Vagina (tissue), 2 donors: ENCODE results near the gene SIK2. TPM values are rescaled to one million over a fixed set of nuclear protein-coding genes. Genes with fewer than 3 reads are reported as not detected.

ENCODE experiments used
- DNase-seq, 2 donors: peaks; one replicate each; pipeline ENCODE4 v3.0.0-alpha.2; 2017; ENCODE audit errors: extremely low spot score in 2 of 2
- H3K27ac ChIP-seq: fragments of 200-600 bp; sonication (generic); one replicate; pipeline ENCODE4 v1.5.1; 2019
- H3K27me3 ChIP-seq: fragments of 200-600 bp; sonication (generic); one replicate; pipeline ENCODE4 v1.5.1; 2019
- H3K36me3 ChIP-seq, 2 donors: fragments of 200-600 bp; sonication (generic); one replicate each; pipeline ENCODE4 v1.5.1; 2017 to 2019
- H3K4me1 ChIP-seq: fragments of 200-600 bp; sonication (generic); one replicate; pipeline ENCODE4 v1.5.1; 2019
- H3K4me3 ChIP-seq, 2 donors: fragments of 200-600 bp; sonication (generic); 1 replicate in 1 of 2; 2 replicates in 1 of 2; pipeline ENCODE4 v1.5.1; 2016 to 2019
- H3K9me3 ChIP-seq: fragments of 200-600 bp; sonication (generic); one replicate; pipeline ENCODE4 v1.5.1; 2019
- POLR2A ChIP-seq, 2 donors: fragments of 450-650 bp; IDR thresholded peaks; one replicate each; pipeline ENCODE4 v1.6.1; 2017; ENCODE audit warnings: antibody characterized with exemption in 2 of 2, mild to moderate bottlenecking in 2 of 2, moderate library complexity in 2 of 2
- POLR2AphosphoS5 ChIP-seq, 2 donors: sonication (generic); formaldehyde crosslinking; IDR thresholded peaks; one replicate each; pipeline ENCODE4 v1.9.0; 2017; ENCODE audit warnings: antibody characterized with exemption in 2 of 2, mild to moderate bottlenecking in 2 of 2, low read depth in 1 of 2; ENCODE audit not compliant: insufficient read depth in 1 of 2
- intact Hi-C: fragments of 100-400 bp; cut with DNase I; formaldehyde crosslinking; loops from one replicate; pipeline ENCODE4 v1.15.1; 2023
- total RNA-seq: library from RNA; depleted of rRNA; stranded (reverse); fragments of >200 nt; gene quantifications from one replicate; pipeline ENCODE4 v1.2.3, GENCODE V29; 2016
- TF ChIP-seq, protein P1 (sequence below), 3 experiments: fragments of 450-650 bp in 2 of 3; fragments of 200-600 bp in 1 of 3; sonication (generic) in 1 of 3; IDR thresholded peaks; one replicate each; pipeline ENCODE4 v1.5.1; 2017 to 2019; ENCODE audit warnings: antibody characterized with exemption in 3 of 3, mild to moderate bottlenecking in 2 of 3, moderate library complexity in 2 of 3

SIK2 gene
- total RNA-seq, 1 donor from 2014 or later: 16.7 TPM

DNA sequence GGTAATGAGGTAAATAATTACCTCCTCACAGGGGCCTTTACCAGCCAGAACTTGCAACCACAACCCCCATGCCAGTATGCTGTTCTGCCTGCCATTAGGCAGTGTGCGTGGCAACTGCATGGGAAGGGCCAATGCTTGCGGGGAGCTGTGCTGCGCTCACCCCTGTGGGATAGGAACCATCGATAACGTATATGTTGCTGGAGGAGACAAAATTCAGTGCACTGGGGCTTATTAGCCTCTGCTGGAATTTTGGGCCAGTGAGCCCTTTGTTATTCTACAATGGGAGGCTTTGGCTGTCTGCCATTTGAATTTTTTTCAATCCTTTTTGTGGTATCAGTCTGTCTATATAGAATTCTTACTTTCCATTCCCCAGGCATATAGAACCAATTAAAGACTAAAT lies 116.6 kb downstream of the SIK2 start:
- Histone ChIP-seq H3K4me1 (peaks cover 16% of the 10 kb centered on the region), H3K9me3 (no peaks in the 10 kb centered on the region), H3K27me3 (no peaks in the 10 kb centered on the region), H3K4me3 (no peak overlapping the region), H3K27ac (peak overlapping the region; percentile 7), H3K36me3 (peaks cover 0 to 44% of the 10 kb centered on the region in 2 donors)
- DNase-seq: no peak
- intact Hi-C loops: no loop called here
- TF ChIP-seq, protein P1, sequence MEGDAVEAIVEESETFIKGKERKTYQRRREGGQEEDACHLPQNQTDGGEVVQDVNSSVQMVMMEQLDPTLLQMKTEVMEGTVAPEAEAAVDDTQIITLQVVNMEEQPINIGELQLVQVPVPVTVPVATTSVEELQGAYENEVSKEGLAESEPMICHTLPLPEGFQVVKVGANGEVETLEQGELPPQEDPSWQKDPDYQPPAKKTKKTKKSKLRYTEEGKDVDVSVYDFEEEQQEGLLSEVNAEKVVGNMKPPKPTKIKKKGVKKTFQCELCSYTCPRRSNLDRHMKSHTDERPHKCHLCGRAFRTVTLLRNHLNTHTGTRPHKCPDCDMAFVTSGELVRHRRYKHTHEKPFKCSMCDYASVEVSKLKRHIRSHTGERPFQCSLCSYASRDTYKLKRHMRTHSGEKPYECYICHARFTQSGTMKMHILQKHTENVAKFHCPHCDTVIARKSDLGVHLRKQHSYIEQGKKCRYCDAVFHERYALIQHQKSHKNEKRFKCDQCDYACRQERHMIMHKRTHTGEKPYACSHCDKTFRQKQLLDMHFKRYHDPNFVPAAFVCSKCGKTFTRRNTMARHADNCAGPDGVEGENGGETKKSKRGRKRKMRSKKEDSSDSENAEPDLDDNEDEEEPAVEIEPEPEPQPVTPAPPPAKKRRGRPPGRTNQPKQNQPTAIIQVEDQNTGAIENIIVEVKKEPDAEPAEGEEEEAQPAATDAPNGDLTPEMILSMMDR (IDR thresholded peaks at IDR 0.05): no peak
- TF ChIP-seq POLR2AphosphoS5 (IDR thresholded peaks at IDR 0.05; ENCODE audit: insufficient read depth in 1 of 2, low read depth in 1 of 2) (no peak), POLR2A (IDR thresholded peaks at IDR 0.05) (no peak)

DNA sequence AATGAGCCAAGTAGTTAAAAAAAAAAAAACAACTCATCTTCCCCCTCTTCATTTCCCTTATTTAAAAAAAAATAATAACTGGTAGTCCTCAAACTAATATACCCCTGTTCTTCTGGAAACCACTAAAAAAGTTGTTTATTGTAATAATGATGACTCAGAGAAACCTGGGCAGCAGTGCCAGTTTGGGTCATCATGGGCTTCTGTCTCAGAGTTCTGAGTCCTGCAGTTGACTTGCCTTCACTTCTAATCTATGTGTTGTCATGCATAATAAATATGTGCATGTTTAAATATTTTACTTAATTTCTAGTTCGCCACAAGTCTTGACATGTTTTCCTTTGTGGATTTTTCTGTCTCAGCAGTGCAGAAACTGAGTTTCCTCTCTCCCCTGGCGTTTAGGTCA lies 117.1 kb downstream of the SIK2 start:
- H3K27me3 ChIP-seq: no peaks in the 10 kb centered on the region
- intact Hi-C loops: no loop called here
- H3K4me3 ChIP-seq: no peak overlapping the region
- peaks cover 16% of the 10 kb centered on the region for H3K4me1 ChIP-seq
- TF ChIP-seq POLR2AphosphoS5 (IDR thresholded peaks at IDR 0.05; ENCODE audit: insufficient read depth in 1 of 2, low read depth in 1 of 2): no peak
- TF ChIP-seq POLR2A (IDR thresholded peaks at IDR 0.05): no peak
- TF ChIP-seq, protein P1 (IDR thresholded peaks at IDR 0.05): no peak
- H3K27ac ChIP-seq: no peak overlapping the region
- no peaks in the 10 kb centered on the region for H3K9me3 ChIP-seq
- no peak for DNase-seq
- H3K36me3 ChIP-seq: peaks cover 0 to 47% of the 10 kb centered on the region in 2 donors

DNA sequence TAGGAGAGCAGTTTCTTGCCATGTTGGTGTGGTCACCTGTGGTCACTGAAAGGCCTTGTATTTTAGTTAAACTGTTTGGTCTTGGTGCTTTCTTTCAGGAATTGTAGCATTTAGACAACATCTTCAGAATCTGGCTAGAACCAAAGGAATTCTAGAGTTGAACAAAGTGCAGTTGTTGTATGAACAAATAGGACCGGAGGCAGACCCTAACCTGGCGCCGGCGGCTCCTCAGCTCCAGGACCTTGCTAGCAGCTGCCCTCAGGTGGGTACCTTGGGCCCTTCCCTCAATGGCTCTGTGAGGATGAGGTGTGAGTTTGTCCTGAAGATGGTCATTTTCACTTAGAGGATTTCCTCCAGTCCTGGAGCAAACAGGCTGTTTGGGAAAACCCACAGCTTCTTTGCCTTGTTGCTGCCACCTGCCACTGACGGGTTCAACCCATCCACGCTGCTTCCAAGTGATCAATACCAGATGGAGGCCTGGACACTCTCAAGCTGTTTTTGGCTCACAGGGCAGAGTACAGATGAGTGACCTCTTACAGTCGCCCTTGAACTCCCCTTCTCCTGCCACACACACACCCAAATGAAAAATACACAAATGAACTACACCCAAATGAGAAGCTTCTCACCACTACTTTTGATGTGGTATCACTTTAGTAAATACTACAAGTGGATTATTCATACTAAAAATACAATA lies 118.7 kb downstream of the SIK2 start:
- no peak for TF ChIP-seq POLR2A (IDR thresholded peaks at IDR 0.05)
- TF ChIP-seq, protein P1 (IDR thresholded peaks at IDR 0.05): no peak
- no peak for TF ChIP-seq POLR2AphosphoS5 (IDR thresholded peaks at IDR 0.05; ENCODE audit: insufficient read depth in 1 of 2, low read depth in 1 of 2)
- H3K36me3 ChIP-seq: peaks cover 2 to 54% of the 10 kb centered on the region in 2 donors
- intact Hi-C loops: no loop called here

DNA sequence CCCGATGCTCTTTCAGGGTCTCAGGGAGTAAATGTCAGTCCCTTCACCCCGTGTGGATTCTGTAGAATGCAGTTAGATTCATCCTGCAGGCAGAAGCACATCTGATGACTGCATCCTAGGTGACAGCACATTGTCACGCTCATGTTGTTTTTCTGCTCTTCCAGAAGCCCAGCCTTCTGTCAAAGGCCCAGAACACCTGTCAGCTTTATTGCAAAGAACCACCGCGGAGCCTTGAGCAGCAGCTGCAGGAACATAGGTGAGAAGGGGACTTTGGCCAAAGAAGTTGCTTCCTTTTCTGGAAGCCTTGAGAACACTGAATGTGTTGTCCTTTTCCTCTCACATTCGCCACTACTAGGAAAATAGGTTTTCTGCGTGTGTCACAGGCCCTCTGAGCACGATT lies 120.3 kb downstream of the SIK2 start:
- intact Hi-C loops: no loop called here

More for the DNA sequence above, 118.7 kb downstream of the SIK2 start:
- H3K9me3 ChIP-seq: no peaks in the 10 kb centered on the region
- H3K4me3 ChIP-seq: no peak overlapping the region
- no peak for DNase-seq
- no peaks in the 10 kb centered on the region for H3K27me3 ChIP-seq
- peaks cover 16% of the 10 kb centered on the region for H3K4me1 ChIP-seq
- H3K27ac ChIP-seq: no peak overlapping the region

DNA sequence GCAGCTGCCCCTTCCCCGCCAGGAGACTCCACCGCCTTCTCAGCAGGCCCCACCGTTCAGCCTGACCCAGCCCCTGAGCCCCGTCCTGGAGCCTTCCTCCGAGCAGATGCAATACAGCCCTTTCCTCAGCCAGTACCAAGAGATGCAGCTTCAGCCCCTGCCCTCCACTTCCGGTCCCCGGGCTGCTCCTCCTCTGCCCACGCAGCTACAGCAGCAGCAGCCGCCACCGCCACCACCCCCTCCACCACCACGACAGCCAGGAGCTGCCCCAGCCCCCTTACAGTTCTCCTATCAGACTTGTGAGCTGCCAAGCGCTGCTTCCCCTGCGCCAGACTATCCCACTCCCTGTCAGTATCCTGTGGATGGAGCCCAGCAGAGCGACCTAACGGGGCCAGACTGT lies 121.3 kb downstream of the SIK2 start:
- intact Hi-C loops: no loop called here
- H3K36me3 ChIP-seq: peaks cover 2 to 69% of the 10 kb centered on the region in 2 donors
- TF ChIP-seq, protein P1 (IDR thresholded peaks at IDR 0.05): no peak
- TF ChIP-seq POLR2AphosphoS5 (IDR thresholded peaks at IDR 0.05; ENCODE audit: insufficient read depth in 1 of 2, low read depth in 1 of 2) (no peak), POLR2A (IDR thresholded peaks at IDR 0.05) (no peak)
- no peak overlapping the region for H3K27ac ChIP-seq
- H3K27me3 ChIP-seq: no peaks in the 10 kb centered on the region
- H3K4me3 ChIP-seq: no peak overlapping the region
- no peak for DNase-seq
- peaks cover 4% of the 10 kb centered on the region for H3K4me1 ChIP-seq
- H3K9me3 ChIP-seq: no peaks in the 10 kb centered on the region

More for the DNA sequence above, 120.3 kb downstream of the SIK2 start:
- H3K36me3 ChIP-seq: peaks cover 2 to 69% of the 10 kb centered on the region in 2 donors
- no peaks in the 10 kb centered on the region for H3K9me3 ChIP-seq
- TF ChIP-seq POLR2AphosphoS5 (IDR thresholded peaks at IDR 0.05; ENCODE audit: insufficient read depth in 1 of 2, low read depth in 1 of 2): no peak
- TF ChIP-seq, protein P1 (IDR thresholded peaks at IDR 0.05): no peak
- no peak for TF ChIP-seq POLR2A (IDR thresholded peaks at IDR 0.05)
- H3K27ac ChIP-seq: no peak overlapping the region
- peaks cover 15% of the 10 kb centered on the region for H3K4me1 ChIP-seq
- H3K27me3 ChIP-seq: no peaks in the 10 kb centered on the region
- DNase-seq: no peak
- no peak overlapping the region for H3K4me3 ChIP-seq
